Stimulated activated CD4-positive, alpha-beta T cell treated with anti-CD3 and anti-CD28 coated beads, Interleukin-4, amount 100 ng/mL, for 4 hours (primary cell): ENCODE data around the gene IL6R.
"Not testable (repeated sequence)": the region's sequence is repeated elsewhere in the genome, so short reads cannot be mapped to it uniquely, and the experiment has no call there.

ENCODE experiments used
- DNase-seq, 2 experiments: peaks; one replicate each; pipeline ENCODE4 v3.0.0-alpha.2; 2020

Gene IL6R

GRCh38 chr1:154485106-154485505, 80.0 kb downstream of the IL6R start:
- DNase-seq, result no peak

GRCh38 chr1:154485910-154486496, 80.9 kb downstream of the IL6R start:
- DNase-seq, result no peak

- not testable (repeated sequence) for DNase-seq
Observed at GRCh38 chr1:154486756-154487155, 81.6 kb downstream of the IL6R start.

- DNase-seq, result no peak
Observed at GRCh38 chr1:154488922-154489321, 83.8 kb downstream of the IL6R start.

- DNase-seq, result no peak
Observed at GRCh38 chr1:154489695-154490274, 84.6 kb downstream of the IL6R start.

- no peak for DNase-seq
Observed at GRCh38 chr1:154490317-154490716, 85.2 kb downstream of the IL6R start.

- DNase-seq, result no peak
Observed at GRCh38 chr1:154492115-154492514, 87.0 kb downstream of the IL6R start.

GRCh38 chr1:154493276-154493675, 88.1 kb downstream of the IL6R start:
- DNase-seq, result no peak

- DNase-seq, result no peak
Observed at GRCh38 chr1:154495496-154496273, 90.5 kb downstream of the IL6R start.

- no peak for DNase-seq
Observed at GRCh38 chr1:154496383-154496782, 91.2 kb downstream of the IL6R start.

GRCh38 chr1:154497026-154497806, 92.1 kb downstream of the IL6R start:
- no peak for DNase-seq

GRCh38 chr1:154499446-154499845, 94.3 kb downstream of the IL6R start:
- DNase-seq, result no peak

GRCh38 chr1:154500533-154500932, 95.4 kb downstream of the IL6R start:
- no peak for DNase-seq

- no peak for DNase-seq
Observed at GRCh38 chr1:154501423-154502065, 96.4 kb downstream of the IL6R start.

GRCh38 chr1:154502066-154502743, 97.1 kb downstream of the IL6R start, which contains the start of the genes SHE and TDRD10:
Gene SHE (minus strand): TSS chr1:154502412. CDS start chr1:154502026, 386 bp downstream.
Gene TDRD10 (plus strand): TSS chr1:154502219. CDS start chr1:154506904, 4,685 bp downstream.
- DNase-seq, result peak; percentile 5 to 13

- no peak for DNase-seq
Observed at GRCh38 chr1:154502744-154503115, 97.6 kb downstream of the IL6R start.

- no peak for DNase-seq
Observed at GRCh38 chr1:154503898-154504297, 98.8 kb downstream of the IL6R start.

- DNase-seq, result no peak
Observed at GRCh38 chr1:154512760-154513159, 107.6 kb downstream of the IL6R start.

- DNase-seq, result no peak
Observed at GRCh38 chr1:154514066-154514553, 109.0 kb downstream of the IL6R start.

- no peak for DNase-seq
Observed at GRCh38 chr1:154517661-154518060, 112.5 kb downstream of the IL6R start.
